Cerebellar nuclear complex (tissue), 1 donor: Measurements from ENCODE around the gene CHAF1B.
"Not testable (repeated sequence)": the region's sequence is repeated elsewhere in the genome, so short reads cannot be mapped to it uniquely, and the experiment has no call there.

ENCODE experiments used
- DNase-seq, 2 experiments: peaks; one replicate each; lab custom pipeline; 2025; lab: John Stamatoyannopoulos, UW

The CHAF1B gene

GRCh38 chr21:36388835-36389234 lies 3.6 kb downstream of the CHAF1B start:
- no peak for DNase-seq

- DNase-seq = not testable (repeated sequence)
These were observed 6.5 kb downstream of the CHAF1B start for GRCh38 chr21:36391649-36392048.

GRCh38 chr21:36395353-36396111 lies 10.3 kb downstream of the CHAF1B start:
- DNase-seq = no peak

- no peak for DNase-seq
These were observed 11.1 kb downstream of the CHAF1B start for GRCh38 chr21:36396325-36396724.

- no peak for DNase-seq
These were observed 11.8 kb downstream of the CHAF1B start for GRCh38 chr21:36396971-36397370.

- DNase-seq = no peak
These were observed 12.4 kb downstream of the CHAF1B start for GRCh38 chr21:36397606-36398005.

- DNase-seq = not testable (repeated sequence)
These were observed 14.5 kb downstream of the CHAF1B start for GRCh38 chr21:36399736-36400135.

- no peak for DNase-seq
These were observed 15.5 kb downstream of the CHAF1B start for GRCh38 chr21:36400719-36401118.

GRCh38 chr21:36402339-36402738 lies 17.1 kb downstream of the CHAF1B start:
- DNase-seq = no peak

- DNase-seq = no peak
These were observed 18.5 kb downstream of the CHAF1B start for GRCh38 chr21:36403713-36404112.

GRCh38 chr21:36408568-36408967 lies 23.4 kb downstream of the CHAF1B start:
- DNase-seq = no peak

GRCh38 chr21:36411301-36411700 lies 26.1 kb downstream of the CHAF1B start:
- DNase-seq = no peak

- no peak for DNase-seq
These were observed 27.7 kb downstream of the CHAF1B start for GRCh38 chr21:36412916-36413315.

- DNase-seq = no peak
These were observed 30.2 kb downstream of the CHAF1B start for GRCh38 chr21:36415375-36415774.

GRCh38 chr21:36419241-36419640 lies 34.0 kb downstream of the CHAF1B start:
- DNase-seq = no peak

GRCh38 chr21:36419996-36420395 lies 34.8 kb downstream of the CHAF1B start:
- no peak for DNase-seq

GRCh38 chr21:36420571-36421339 lies 35.6 kb downstream of the CHAF1B start:
- no peak for DNase-seq

GRCh38 chr21:36422279-36423098 lies 37.3 kb downstream of the CHAF1B start:
- no peak for DNase-seq

- DNase-seq = no peak
These were observed 38.7 kb downstream of the CHAF1B start for GRCh38 chr21:36423771-36424433.

- DNase-seq = no peak
These were observed 39.4 kb downstream of the CHAF1B start for GRCh38 chr21:36424592-36424991.

- no peak for DNase-seq
These were observed 40.1 kb downstream of the CHAF1B start for GRCh38 chr21:36425286-36425685.

GRCh38 chr21:36427502-36427901 lies 42.3 kb downstream of the CHAF1B start:
- DNase-seq = no peak
